Measurements from ENCODE around the gene IL11. TPM values are rescaled to one million over a fixed set of nuclear protein-coding genes. Genes with fewer than 3 reads are reported as not detected.

IL11 gene
- total and polyA plus RNA-seq, 2 of the 13 experiments (the other 11 are each of a cell fraction or from before 2014, with no cell fraction given): 2.5 to 2.9 TPM

- Histone ChIP-seq H3K27ac (ENCODE audit: extremely low read length, insufficient read depth, low read length) (no peak overlapping the region), H3K9ac (ENCODE audit: insufficient read depth, low read depth, low read length) (no peak overlapping the region), H3K27me3 (ENCODE audit: control insufficient read depth in 1 of 2, insufficient read depth in 2 of 2, low read length in 2 of 2) (no peaks in the 10 kb centered on the region; a peak in 1 of 5 replicates), H2AFZ (ENCODE audit: low read length) (no peak overlapping the region), H3K4me2 (ENCODE audit: low read depth, low read length) (peak overlapping the region; percentile 62), H3K9me3 (ENCODE audit: low read length) (no peaks in the 10 kb centered on the region), H4K20me1 (ENCODE audit: insufficient read depth, low read length) (no peaks in the 10 kb centered on the region), H3K4me3 (replicated peaks in 1 of 3; ENCODE audit: insufficient read depth in 1 of 3, low read depth in 2 of 3, low read length in 3 of 3) (peak overlapping the region in 1 of 3 experiments; percentile 21; a peak in 1 of 6 replicates), H3K4me1 (ENCODE audit: insufficient read depth, low read length) (peaks cover 35% of the 10 kb centered on the region), H3K36me3 (replicated peaks in 1 of 2; ENCODE audit: control insufficient read depth in 1 of 2, insufficient read depth in 2 of 2, low read length in 2 of 2) (no peaks in the 10 kb centered on the region), H3K79me2 (ENCODE audit: insufficient read depth, low read length) (no peaks in the 10 kb centered on the region)
- no peak; the same call in none of the 3 replicates for ATAC-seq
- POLR2A ChIA-PET: interaction anchor here (1.1 to 2.1 kb wide), 6 partner anchors 10 to 86 kb away, joined by 4 to 11 read pairs (median 6); partner anchors contain the start of genes KMT5C and UBE2S
- WGBS (ENCODE audit: low lambda C conversion rate): 62% methylated on average over 8 of the region's 8 CpGs
- BruUV-seq (replicated peaks): no TSS peak
- CTCF ChIA-PET (ENCODE audit: low intra/inter-chr PET ratio, low total read pairs): no interaction called here
- no peak for DNase-seq (ENCODE audit: low spot score)
- FAIRE-seq: no peak
- intact Hi-C loops (cut with micrococcal nuclease; ENCODE audit: unreplicated experiment) (no loop called here), in situ Hi-C loops (cut with HindIII; ENCODE audit: extremely low pct_ligation_motif_present, low pct_unique_long_range_greater_than_20kb) (no loop called here)
- TF ChIP-seq ZSCAN22 (CRISPR knock-in tag; IDR thresholded peaks at IDR 0.05) (0 out of 2 replicates have a peak, but pooled peaks have one; percentile 44), ZNF619 (CRISPR knock-in tag; IDR thresholded peaks at IDR 0.05) (no peak)
These were observed 49.3 kb downstream of the IL11 start for GRCh38 chr19:55320844-55321419.

- in situ Hi-C loops (cut with HindIII; ENCODE audit: extremely low pct_ligation_motif_present, low pct_unique_long_range_greater_than_20kb): no loop called here
- Histone ChIP-seq H3K4me2 (ENCODE audit: low read depth, low read length) (no peak overlapping the region), H3K36me3 (replicated peaks in 1 of 2; ENCODE audit: control insufficient read depth in 1 of 2, insufficient read depth in 2 of 2, low read length in 2 of 2) (no peaks in the 10 kb centered on the region), H3K9ac (ENCODE audit: insufficient read depth, low read depth, low read length) (no peak overlapping the region), H3K27me3 (ENCODE audit: control insufficient read depth in 1 of 2, insufficient read depth in 2 of 2, low read length in 2 of 2) (no peaks in the 10 kb centered on the region; a peak in 1 of 5 replicates), H4K20me1 (ENCODE audit: insufficient read depth, low read length) (no peaks in the 10 kb centered on the region), H3K9me3 (ENCODE audit: low read length) (no peaks in the 10 kb centered on the region), H2AFZ (ENCODE audit: low read length) (no peak overlapping the region), H3K79me2 (ENCODE audit: insufficient read depth, low read length) (no peaks in the 10 kb centered on the region), H3K4me3 (replicated peaks in 1 of 3; ENCODE audit: insufficient read depth in 1 of 3, low read depth in 2 of 3, low read length in 3 of 3) (no peak overlapping the region), H3K4me1 (ENCODE audit: insufficient read depth, low read length) (peaks cover 35% of the 10 kb centered on the region), H3K27ac (ENCODE audit: extremely low read length, insufficient read depth, low read length) (no peak overlapping the region)
- ATAC-seq (peak; percentile 63), FAIRE-seq (no peak), DNase-seq (ENCODE audit: low spot score) (no peak)
- intact Hi-C loops (cut with micrococcal nuclease; ENCODE audit: unreplicated experiment): no loop called here
- TF ChIP-seq HCFC1 (IDR thresholded peaks at IDR 0.05; ENCODE audit: low read depth, low read length) (peak; percentile 88), MEIS1 (CRISPR knock-in tag; IDR thresholded peaks at IDR 0.05; ENCODE audit: borderline replicate concordance) (no peak), ZNF792 (CRISPR knock-in tag; IDR thresholded peaks at IDR 0.05) (no peak), GABPB1 (CRISPR knock-in tag; IDR thresholded peaks at IDR 0.05) (peak; percentile 64), GABPA (IDR thresholded peaks at IDR 0.05; ENCODE audit: low read depth, low read length) (no peak), GABPA (CRISPR knock-in tag; IDR thresholded peaks at IDR 0.05; ENCODE audit: low read depth) (peak; percentile 42; the same call in 1 of the 2 replicates), ZNF687 (CRISPR knock-in tag; IDR thresholded peaks at IDR 0.05) (0 out of 2 replicates have a peak, but pooled peaks have one; percentile 13), SUZ12 (IDR thresholded peaks at IDR 0.05; ENCODE audit: low read depth, low read length) (peak; percentile 82), CREM (IDR thresholded peaks at IDR 0.05) (peak; percentile 46; the same call in 1 of the 2 replicates), CREM (CRISPR knock-in tag; IDR thresholded peaks at IDR 0.05) (no peak), ZBTB8A (CRISPR knock-in tag; IDR thresholded peaks at IDR 0.05; ENCODE audit: borderline replicate concordance, low read depth) (no peak), ZNF143 (CRISPR knock-in tag; IDR thresholded peaks at IDR 0.05) (peak; percentile 93), THAP11 (CRISPR knock-in tag; IDR thresholded peaks at IDR 0.05) (peak; percentile 98)
- POLR2A ChIA-PET: no interaction called here
- no TSS peak for BruUV-seq (replicated peaks)
- CTCF ChIA-PET (ENCODE audit: low intra/inter-chr PET ratio, low total read pairs): no interaction called here
- WGBS (ENCODE audit: low lambda C conversion rate): 69% methylated on average over 21 of the region's 21 CpGs
These were observed 50.5 kb downstream of the IL11 start for GRCh38 chr19:55319785-55320184.
